Activated T-cell treated with anti-CD3 and anti-CD28 coated beads, Interleukin-2, amount 50 U/mL, for 4 hours (primary cell): ENCODE measurements around the gene STEAP1. TPM values are rescaled to one million over a fixed set of nuclear protein-coding genes. Genes with fewer than 3 reads are reported as not detected.
"Not testable (repeated sequence)": the region's sequence is repeated elsewhere in the genome, so short reads cannot be mapped to it uniquely, and the experiment has no call there.

Source experiments
- ATAC-seq, 2 donors: fragments of 200-7000 bp; cut with Tn5 transposase; one replicate each; pipeline ENCODE4 v1.10.0; 2021
- DNase-seq: peaks from one replicate; pipeline ENCODE4 v3.0.0-alpha.2; 2020
- H3K27me3 Mint-ChIP-seq: one replicate; pipeline ENCODE4 v1.8.0; 2021; ENCODE audit warnings: low read depth, mixed read lengths
- H3K36me3 Mint-ChIP-seq: one replicate; pipeline ENCODE4 v1.8.0; 2022; ENCODE audit warnings: mixed read lengths; ENCODE audit not compliant: insufficient read depth
- H3K4me1 Mint-ChIP-seq: one replicate; pipeline ENCODE4 v1.8.0; 2021; ENCODE audit warnings: low read depth, mixed read lengths
- H3K4me3 Mint-ChIP-seq: one replicate; pipeline ENCODE4 v1.8.0; 2021; ENCODE audit warnings: mild to moderate bottlenecking, moderate library complexity, mixed read lengths
- H3K9me3 Mint-ChIP-seq: one replicate; pipeline ENCODE4 v1.8.0; 2021; ENCODE audit warnings: mixed read lengths
- total RNA-seq, 3 donors: library from RNA; stranded (reverse); gene quantifications; one replicate each; pipeline ENCODE4 v1.2.1, GENCODE V29; 2021

STEAP1 gene
- total RNA-seq, 3 donors from 2014 or later: 0.16 to 0.66 TPM; not detected in 1

DNA sequence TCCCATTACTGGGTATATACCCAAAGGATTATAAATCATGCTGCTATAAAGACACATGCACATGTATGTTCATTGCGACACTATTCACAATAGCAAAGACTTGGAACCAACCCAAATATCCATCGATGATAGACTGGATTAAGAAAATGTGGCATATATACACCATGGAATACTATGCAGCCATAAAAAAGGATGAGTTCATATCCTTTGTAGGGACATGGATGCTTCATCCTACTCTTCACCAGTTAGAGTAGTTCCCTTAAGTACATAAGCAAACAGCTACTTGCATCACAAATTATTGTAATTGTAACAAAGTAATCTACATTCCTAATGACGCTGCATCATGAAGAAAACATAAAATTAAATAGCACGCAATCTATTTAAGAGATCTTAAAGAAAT is 32.0 kb downstream of the STEAP1 start:
- H3K36me3 Mint-ChIP-seq, ATAC-seq: not testable (repeated sequence)

DNA sequence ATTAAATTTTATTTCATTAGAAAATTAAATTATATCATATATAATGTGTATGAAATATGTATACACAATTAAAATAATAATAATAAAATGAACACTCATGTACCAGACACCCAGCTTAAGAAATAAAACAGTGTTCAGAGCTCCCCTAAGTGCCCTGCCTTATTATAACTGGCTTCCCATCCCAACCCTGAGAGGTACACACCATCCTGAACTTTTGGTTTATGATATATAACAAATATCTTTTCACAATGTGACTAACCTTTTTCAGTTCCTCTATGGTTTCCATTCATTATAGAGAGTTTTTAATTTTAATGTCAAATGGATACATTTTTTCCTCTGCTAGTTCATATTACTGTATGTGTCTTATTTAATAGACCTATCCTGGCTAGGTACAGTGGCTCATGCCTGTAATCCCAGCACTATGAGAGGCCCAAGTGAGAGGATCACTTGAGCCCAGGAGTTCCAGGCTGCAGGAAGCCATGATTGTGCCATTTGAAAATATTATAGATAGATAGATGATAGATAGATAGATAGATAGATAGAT is 33.3 kb downstream of the STEAP1 start:
- Mint-ChIP-seq H3K36me3 (no peaks in the 10 kb centered on the region), H3K27me3 (no peaks in the 10 kb centered on the region), H3K9me3 (peaks cover 10% of the 10 kb centered on the region), H3K4me1 (no peaks in the 10 kb centered on the region), H3K4me3 (no peak overlapping the region)
- DNase-seq (no peak), ATAC-seq (no peak)

More for the DNA sequence above, 32.0 kb downstream of the STEAP1 start:
- DNase-seq, H3K27me3 Mint-ChIP-seq, H3K4me1 Mint-ChIP-seq, H3K9me3 Mint-ChIP-seq, H3K4me3 Mint-ChIP-seq: not testable (repeated sequence)

DNA sequence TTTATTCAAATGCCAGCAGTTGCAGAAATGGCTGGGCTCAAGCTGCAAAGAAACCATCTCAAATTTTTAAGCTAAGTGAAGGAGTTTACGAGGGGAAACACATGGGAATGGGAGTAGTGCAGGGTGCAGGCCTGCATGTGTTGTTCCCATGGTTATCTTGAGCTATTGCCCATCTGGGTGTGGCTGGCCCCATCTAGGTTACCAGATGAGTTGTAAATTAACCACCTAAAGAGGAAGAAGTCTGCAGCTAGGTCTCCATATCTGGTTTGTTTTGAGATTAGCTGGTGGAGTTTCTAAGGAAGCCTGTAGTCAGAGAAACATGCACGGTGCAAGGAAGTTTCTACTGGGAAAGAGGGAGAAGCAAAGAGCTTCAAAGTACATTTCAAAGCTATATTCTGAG is 34.0 kb downstream of the STEAP1 start:
- Mint-ChIP-seq H3K4me1 (no peaks in the 10 kb centered on the region), H3K36me3 (no peaks in the 10 kb centered on the region), H3K27me3 (no peaks in the 10 kb centered on the region), H3K4me3 (no peak overlapping the region), H3K9me3 (peaks cover 14% of the 10 kb centered on the region)
- ATAC-seq (no peak), DNase-seq (no peak)

DNA sequence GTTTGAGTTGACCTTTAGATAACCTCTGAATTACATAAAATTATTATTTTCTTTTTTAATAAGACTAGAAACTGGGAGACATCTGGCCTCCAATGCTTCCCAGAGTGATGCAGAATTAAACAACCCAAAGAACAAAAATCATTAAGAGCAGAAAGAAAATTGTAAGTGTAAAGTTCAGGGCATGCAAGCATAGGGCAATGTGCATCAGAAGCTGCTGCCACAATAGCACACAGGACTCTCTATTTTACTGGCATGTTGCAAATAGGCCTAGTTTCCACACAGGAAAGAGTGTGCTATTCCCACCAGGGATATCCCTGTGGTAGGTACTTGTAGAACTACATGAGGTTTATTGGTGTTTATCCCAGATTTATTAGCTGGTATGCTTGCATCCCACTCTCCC is 36.7 kb downstream of the STEAP1 start:
- H3K36me3 Mint-ChIP-seq: no peaks in the 10 kb centered on the region
- no peak overlapping the region for H3K4me3 Mint-ChIP-seq
- ATAC-seq (no peak), DNase-seq (no peak)
- H3K27me3 Mint-ChIP-seq: peaks cover 2% of the 10 kb centered on the region
- H3K9me3 Mint-ChIP-seq: peaks cover 14% of the 10 kb centered on the region
- H3K4me1 Mint-ChIP-seq: no peaks in the 10 kb centered on the region

DNA sequence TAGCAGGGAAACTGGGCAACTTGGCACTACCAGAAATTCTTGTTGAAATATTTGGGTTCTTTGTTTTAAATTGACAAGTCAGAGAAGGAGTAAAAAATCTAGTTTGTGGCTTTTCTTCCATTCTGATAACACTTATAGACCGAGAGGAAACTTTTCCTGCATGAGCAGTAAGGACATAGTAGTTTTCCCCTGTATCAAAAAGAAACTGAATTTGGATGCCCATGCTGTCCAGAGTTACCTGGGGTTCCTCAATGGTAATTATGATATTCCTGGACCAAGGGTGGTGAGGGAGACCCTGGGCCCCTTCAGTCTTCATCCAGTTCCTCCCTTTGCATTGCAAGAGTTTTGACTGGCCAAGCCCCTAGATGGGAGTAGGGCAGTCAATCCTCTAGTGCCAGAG is 37.4 kb downstream of the STEAP1 start:
- H3K36me3 Mint-ChIP-seq: no peaks in the 10 kb centered on the region
- peaks cover 14% of the 10 kb centered on the region for H3K9me3 Mint-ChIP-seq
- peaks cover 2% of the 10 kb centered on the region for H3K27me3 Mint-ChIP-seq
- H3K4me1 Mint-ChIP-seq: no peaks in the 10 kb centered on the region
- no peak overlapping the region for H3K4me3 Mint-ChIP-seq
- DNase-seq (no peak), ATAC-seq (no peak)

DNA sequence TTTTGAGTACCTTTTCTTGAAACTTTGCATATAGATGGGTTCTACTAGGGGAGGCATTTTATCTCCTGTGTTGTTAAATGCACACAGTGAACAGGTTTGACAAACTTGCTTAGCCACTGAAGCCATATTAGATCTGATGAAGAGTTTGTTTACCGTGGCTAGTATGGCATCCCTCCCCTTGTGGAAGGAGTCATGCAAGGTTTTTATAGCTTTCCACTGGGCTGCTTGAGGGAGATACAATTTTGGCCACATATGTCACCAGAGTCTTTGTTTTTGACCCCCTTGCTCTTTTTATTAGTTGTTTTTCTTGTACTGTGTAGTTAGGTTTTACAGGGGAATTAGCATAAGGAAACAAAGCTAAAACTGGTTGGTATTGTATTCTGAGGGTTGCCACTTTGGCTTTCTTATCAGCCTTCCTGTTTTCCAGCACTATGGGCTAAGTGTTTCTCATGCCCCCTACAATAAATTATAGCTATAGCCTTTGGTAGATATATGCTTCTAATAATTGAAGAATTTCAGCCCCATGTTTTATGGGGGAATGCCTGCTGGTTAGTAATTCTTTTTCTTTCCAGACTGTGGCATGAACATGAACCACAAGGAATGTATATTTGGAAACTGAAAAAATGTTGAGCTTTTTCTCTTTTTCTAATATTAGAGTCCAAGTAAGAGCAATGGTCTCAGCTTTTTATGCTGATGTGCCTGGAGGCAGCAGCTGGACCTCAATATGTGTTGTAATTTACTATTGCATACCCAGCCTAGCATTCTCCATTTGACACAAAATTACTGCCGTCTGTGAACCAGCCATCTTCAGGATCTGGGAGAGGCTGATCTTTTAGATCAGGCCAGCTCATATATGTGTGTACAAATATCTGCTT is 38.8 kb downstream of the STEAP1 start:
- Mint-ChIP-seq H3K4me1 (no peaks in the 10 kb centered on the region), H3K9me3 (peaks cover 14% of the 10 kb centered on the region), H3K36me3 (no peaks in the 10 kb centered on the region), H3K4me3 (no peak overlapping the region), H3K27me3 (peaks cover 2% of the 10 kb centered on the region)
- ATAC-seq (no peak), DNase-seq (no peak)

DNA sequence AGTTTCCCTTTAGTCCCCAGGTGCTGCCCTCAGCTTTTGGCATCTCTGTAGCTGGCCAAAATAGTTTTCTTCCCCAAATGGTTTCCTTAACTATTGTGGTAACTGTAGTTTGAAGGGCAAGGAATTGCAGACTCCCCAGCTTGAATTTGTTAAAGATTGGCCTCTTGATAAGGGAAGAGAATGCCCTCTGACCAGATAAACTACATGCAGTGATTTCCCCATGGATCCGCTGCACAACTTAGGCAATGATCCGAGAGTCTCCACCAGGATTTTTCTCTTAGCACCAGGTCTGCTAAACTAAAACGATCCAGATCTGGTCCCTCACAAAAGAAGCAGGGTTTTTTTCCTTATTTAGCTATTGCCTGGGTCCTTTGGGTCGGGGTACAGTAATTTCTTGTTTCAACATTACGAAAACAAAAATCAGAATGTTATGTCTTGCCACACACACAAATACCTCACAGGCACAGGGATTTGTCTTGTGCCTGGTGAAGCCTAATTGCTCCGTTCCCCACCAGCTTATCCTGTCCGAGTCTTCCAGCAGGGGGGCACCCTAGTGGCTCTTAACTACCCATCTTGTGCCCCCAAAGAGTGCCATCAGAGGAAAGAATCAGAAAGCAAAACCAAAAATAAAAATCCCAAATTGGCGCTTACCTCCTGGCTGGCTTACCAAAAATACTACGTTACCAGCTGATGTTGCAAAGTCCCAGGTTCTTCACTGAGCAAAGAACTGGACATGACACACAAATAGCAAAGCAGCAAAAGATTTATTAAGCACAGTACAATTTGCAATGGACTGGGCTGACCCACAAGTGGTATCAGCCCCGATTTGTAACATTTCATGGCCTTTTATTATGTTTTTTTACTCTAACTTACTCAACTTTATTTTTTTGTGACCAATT is 40.9 kb downstream of the STEAP1 start:
- Mint-ChIP-seq H3K27me3 (peaks cover 2% of the 10 kb centered on the region), H3K4me3 (no peak overlapping the region), H3K4me1 (no peaks in the 10 kb centered on the region), H3K36me3 (no peaks in the 10 kb centered on the region), H3K9me3 (peaks cover 14% of the 10 kb centered on the region)
- ATAC-seq: no peak
- no peak for DNase-seq

DNA sequence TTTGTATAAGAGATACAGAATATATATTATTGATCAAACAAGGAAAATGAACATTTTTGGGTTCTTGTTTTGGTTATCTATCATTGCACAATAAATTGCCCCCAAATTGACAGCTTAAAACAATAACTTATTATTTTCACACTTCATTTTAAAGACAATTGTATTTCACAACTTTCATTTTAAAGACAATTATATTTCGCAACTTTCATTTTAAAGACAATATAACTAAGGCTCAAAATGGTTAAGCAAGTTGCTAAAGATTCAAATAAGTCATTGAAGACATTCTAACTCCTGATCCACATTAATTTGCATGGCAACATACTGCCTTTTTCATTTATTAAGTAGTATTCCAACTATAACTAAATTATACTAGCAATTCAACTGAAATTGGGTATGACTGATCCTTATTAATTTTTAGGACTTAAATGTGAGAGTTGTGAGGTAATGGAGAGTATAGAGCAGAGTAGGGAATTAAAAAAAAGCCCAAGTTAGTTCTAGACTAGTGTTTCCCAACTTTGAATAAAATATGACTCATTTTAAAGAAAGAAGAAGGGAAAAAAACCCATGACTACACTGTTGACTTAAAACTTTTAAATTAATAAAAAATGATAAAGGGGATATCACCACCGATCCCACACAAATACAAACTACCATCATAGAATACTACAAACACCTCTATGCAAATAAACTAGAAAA is 47.4 kb downstream of the STEAP1 start:
- H3K4me1 Mint-ChIP-seq: no peaks in the 10 kb centered on the region
- no peaks in the 10 kb centered on the region for H3K36me3 Mint-ChIP-seq
- peaks cover 3% of the 10 kb centered on the region for H3K9me3 Mint-ChIP-seq
- no peak for DNase-seq
- no peaks in the 10 kb centered on the region for H3K27me3 Mint-ChIP-seq
- no peak overlapping the region for H3K4me3 Mint-ChIP-seq
- no peak for ATAC-seq

DNA sequence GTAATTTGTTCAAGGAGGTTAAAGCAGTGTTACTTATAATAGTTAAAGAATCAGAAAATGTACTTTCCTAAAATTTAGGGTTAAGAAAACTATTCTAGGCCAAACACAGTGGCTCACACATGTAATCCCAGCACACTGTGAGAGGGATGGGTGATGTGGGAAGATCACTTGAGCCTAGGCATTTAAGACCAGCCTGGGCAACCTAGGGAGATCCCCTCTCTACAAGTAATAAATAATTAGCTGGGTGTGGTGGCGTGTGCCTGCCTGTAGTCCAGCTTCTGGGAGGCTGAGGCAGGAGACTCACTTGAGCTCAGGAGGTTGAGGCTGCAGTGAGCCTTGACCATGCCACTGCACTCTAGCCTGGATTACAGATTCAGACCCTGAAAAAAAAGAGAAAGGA is 53.7 kb downstream of the STEAP1 start:
- ATAC-seq: no peak
- H3K4me1 Mint-ChIP-seq: peaks cover 2% of the 10 kb centered on the region
- H3K9me3 Mint-ChIP-seq: peaks cover 3% of the 10 kb centered on the region
- H3K27me3 Mint-ChIP-seq: peaks cover 15% of the 10 kb centered on the region
- H3K4me3 Mint-ChIP-seq: no peak overlapping the region
- no peaks in the 10 kb centered on the region for H3K36me3 Mint-ChIP-seq
- no peak for DNase-seq

DNA sequence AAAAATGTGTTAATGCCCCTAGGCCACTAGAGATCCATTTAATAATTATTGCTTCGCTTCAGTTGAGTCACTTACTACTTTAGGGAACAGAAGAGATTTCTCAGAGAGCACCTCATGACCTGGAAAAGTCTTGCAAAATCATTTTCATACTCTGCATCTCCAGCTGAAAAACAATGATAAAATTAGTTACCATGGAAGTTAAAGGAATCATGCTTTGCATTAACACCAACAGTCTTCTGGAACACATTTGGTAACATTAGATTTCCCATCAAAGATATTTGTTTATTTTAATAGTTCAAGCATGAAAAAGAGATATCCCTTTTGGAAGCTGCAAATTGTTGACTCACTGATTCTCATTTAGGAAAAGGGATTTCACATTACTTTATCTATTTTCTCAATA is 55.5 kb downstream of the STEAP1 start:
- H3K9me3 Mint-ChIP-seq: peaks cover 3% of the 10 kb centered on the region
- H3K4me1 Mint-ChIP-seq: peaks cover 2% of the 10 kb centered on the region
- H3K4me3 Mint-ChIP-seq: no peak overlapping the region
- H3K27me3 Mint-ChIP-seq: peaks cover 15% of the 10 kb centered on the region
- DNase-seq (no peak), ATAC-seq (no peak)
- no peaks in the 10 kb centered on the region for H3K36me3 Mint-ChIP-seq

DNA sequence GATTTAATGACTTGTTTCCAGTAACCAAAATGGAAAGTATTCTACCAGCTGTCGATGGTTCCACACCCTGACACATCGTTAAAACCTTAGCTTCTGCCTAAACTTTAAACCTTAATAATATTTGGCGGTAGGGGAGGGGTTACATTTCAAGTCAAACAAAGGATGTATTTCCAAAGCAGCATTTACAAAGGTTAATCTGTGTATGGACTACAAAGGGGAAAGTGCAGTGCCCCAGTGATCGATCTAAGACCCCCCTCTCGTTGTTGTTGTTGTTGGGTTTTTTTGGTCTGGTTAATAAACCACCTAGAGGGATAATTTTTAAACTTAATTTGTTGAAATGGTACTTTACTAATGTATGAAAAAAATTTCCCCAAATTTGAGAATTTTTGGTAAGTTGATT is 56.2 kb downstream of the STEAP1 start:
- H3K9me3 Mint-ChIP-seq: no peaks in the 10 kb centered on the region
- H3K4me1 Mint-ChIP-seq: peaks cover 2% of the 10 kb centered on the region
- peaks cover 15% of the 10 kb centered on the region for H3K27me3 Mint-ChIP-seq
- H3K36me3 Mint-ChIP-seq: no peaks in the 10 kb centered on the region
- ATAC-seq: no peak
- DNase-seq: no peak
- no peak overlapping the region for H3K4me3 Mint-ChIP-seq

DNA sequence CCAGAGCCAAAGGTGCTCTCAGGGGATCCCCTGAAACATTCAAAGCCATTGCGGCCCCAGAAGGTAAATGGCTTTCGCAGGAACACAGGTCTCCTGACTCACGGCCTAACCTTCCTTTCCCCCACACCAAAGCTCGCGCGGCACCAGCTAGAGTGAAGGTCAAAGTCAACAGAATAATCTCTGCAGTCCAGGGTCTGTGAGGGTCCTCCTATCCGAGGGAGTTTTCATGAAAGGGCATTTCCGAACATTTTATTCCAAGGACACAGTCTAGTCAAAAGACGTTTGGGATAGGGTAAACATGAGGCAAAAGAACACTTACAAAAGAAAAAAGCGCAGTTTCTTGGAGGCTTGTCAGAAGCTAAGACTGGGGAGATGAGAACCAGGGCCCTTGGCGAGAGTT is 56.7 kb downstream of the STEAP1 start:
- DNase-seq: no peak
- no peaks in the 10 kb centered on the region for H3K9me3 Mint-ChIP-seq
- H3K4me1 Mint-ChIP-seq: peaks cover 2% of the 10 kb centered on the region
- H3K27me3 Mint-ChIP-seq: peaks cover 15% of the 10 kb centered on the region
- ATAC-seq: no peak
- no peak overlapping the region for H3K4me3 Mint-ChIP-seq
- no peaks in the 10 kb centered on the region for H3K36me3 Mint-ChIP-seq

DNA sequence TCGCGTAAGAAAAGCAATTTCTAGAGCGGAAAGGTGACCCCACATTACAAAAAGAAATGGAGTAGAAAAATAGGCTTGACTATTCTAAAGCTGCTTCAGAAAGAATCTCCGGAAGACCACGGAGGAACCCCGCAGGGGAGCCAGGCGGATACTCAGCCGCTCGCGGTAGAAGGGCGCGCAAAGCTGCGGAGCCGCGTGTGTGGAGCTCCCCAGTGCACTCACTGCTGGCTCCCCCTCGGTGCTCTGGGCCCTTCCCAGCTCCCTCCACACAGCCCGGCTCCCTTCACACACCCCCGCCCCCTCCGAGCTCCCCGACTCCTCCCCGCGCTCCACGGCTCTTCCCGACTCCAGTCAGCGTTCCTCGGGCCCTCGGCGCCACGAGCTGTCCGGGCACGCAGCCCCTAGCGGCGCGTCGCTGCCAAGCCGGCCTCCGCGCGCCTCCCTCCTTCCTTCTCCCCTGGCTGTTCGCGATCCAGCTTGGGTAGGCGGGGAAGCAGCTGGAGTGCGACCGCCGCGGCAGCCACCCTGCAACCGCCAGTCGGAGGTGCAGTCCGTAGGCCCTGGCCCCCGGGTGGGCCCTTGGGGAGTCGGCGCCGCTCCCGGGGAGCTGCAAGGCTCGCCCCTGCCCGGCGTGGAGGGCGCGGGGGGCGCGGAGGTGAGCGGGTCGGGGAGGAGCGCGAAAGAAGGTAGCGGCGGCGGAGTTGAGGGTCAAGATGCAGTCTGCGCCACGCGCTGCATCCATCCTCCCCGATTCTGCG is 57.3 kb downstream of the STEAP1 start, which contains the start of gene STEAP2:
TSS of gene STEAP2 (plus strand) at position 350 of the 758 bp plus-strand sequence. CDS start 13,343 bp downstream, outside the sequence.
- H3K27me3 Mint-ChIP-seq: peaks cover 15% of the 10 kb centered on the region
- H3K4me1 Mint-ChIP-seq: peaks cover 2% of the 10 kb centered on the region
- ATAC-seq (peak; percentile 86 to 94), DNase-seq (no peak)
- no peaks in the 10 kb centered on the region for H3K36me3 Mint-ChIP-seq
- H3K4me3 Mint-ChIP-seq: no peak within 1 kb of the TSS
- no peaks in the 10 kb centered on the region for H3K9me3 Mint-ChIP-seq
